Measurements from ENCODE around the gene SPPL2B. TPM values are rescaled to one million over a fixed set of nuclear protein-coding genes. Genes with fewer than 3 reads are reported as not detected.

SPPL2B gene
- total and polyA plus RNA-seq, 2 experiments from 2014 or later, result 23.5 to 51.0 TPM

DNA sequence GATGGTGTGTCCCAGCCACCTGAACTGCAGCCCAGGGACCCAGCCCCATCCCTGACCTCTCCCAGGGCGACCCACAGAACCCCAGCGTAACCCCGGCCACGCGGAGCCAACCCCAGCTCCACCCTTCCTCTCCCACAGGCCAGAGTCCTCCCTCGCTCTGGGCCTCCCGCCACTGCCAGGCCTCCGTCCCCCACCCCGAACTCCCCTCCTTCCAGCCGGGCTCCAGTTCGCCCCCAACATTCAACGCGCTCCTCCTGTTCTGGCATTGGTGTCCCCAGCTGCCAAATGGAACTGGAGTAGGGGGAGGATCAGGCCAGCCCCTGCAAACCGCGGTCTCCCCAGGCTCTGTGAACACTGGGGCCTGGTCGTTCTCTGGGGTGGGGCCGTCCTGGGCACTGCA lies 28.0 kb upstream of the SPPL2B start:
- no peaks in the 10 kb centered on the region for H3K36me3 Mint-ChIP-seq (ENCODE audit: low read depth)
- no peak overlapping the region for H3K4me3 ChIP-seq
- no peaks in the 10 kb centered on the region for H4K20me1 ChIP-seq (replicated peaks; ENCODE audit: insufficient read depth)
- H3K27ac ChIP-seq (ENCODE audit: low read depth), result no peak overlapping the region
- no peaks in the 10 kb centered on the region for H3F3A ChIP-seq (replicated peaks; ENCODE audit: low read depth)
- peaks cover 5% of the 10 kb centered on the region; the same call in 1 of the 2 replicates for H3K4me1 ChIP-seq (ENCODE audit: insufficient read depth)
- H3K27ac Mint-ChIP-seq, result no peak overlapping the region
- no peaks in the 10 kb centered on the region for H3K79me2 ChIP-seq (replicated peaks; ENCODE audit: insufficient read depth)
- no peak for TF ChIP-seq ZNF331 (CRISPR knock-in tag; IDR thresholded peaks at IDR 0.05; ENCODE audit: low read depth)
- TF ChIP-seq, protein P1, sequence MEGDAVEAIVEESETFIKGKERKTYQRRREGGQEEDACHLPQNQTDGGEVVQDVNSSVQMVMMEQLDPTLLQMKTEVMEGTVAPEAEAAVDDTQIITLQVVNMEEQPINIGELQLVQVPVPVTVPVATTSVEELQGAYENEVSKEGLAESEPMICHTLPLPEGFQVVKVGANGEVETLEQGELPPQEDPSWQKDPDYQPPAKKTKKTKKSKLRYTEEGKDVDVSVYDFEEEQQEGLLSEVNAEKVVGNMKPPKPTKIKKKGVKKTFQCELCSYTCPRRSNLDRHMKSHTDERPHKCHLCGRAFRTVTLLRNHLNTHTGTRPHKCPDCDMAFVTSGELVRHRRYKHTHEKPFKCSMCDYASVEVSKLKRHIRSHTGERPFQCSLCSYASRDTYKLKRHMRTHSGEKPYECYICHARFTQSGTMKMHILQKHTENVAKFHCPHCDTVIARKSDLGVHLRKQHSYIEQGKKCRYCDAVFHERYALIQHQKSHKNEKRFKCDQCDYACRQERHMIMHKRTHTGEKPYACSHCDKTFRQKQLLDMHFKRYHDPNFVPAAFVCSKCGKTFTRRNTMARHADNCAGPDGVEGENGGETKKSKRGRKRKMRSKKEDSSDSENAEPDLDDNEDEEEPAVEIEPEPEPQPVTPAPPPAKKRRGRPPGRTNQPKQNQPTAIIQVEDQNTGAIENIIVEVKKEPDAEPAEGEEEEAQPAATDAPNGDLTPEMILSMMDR (conservative IDR thresholded peaks at IDR 0.05; ENCODE audit: low read depth in 2 of 2), result no peak
- no peak for TF ChIP-seq NANOG (IDR thresholded peaks at IDR 0.05; ENCODE audit: borderline replicate concordance)
- no peak for TF ChIP-seq JUNB (IDR thresholded peaks at IDR 0.05; ENCODE audit: unreplicated experiment)
- TF ChIP-seq CREB1 (CRISPR knock-in tag; IDR thresholded peaks at IDR 0.05; ENCODE audit: low read depth), result no peak
- no peak for TF ChIP-seq ZNF462 (CRISPR knock-in tag; IDR thresholded peaks at IDR 0.05)
- TF ChIP-seq EZH2 (IDR thresholded peaks at IDR 0.05; ENCODE audit: low read depth, unreplicated experiment), result no peak
- no peak for TF ChIP-seq EZH2phosphoT487 (IDR thresholded peaks at IDR 0.05; ENCODE audit: unreplicated experiment)
- TF ChIP-seq POLR2AphosphoS5 (IDR thresholded peaks at IDR 0.05; ENCODE audit: low read depth), result no peak
- TF ChIP-seq, protein P2, sequence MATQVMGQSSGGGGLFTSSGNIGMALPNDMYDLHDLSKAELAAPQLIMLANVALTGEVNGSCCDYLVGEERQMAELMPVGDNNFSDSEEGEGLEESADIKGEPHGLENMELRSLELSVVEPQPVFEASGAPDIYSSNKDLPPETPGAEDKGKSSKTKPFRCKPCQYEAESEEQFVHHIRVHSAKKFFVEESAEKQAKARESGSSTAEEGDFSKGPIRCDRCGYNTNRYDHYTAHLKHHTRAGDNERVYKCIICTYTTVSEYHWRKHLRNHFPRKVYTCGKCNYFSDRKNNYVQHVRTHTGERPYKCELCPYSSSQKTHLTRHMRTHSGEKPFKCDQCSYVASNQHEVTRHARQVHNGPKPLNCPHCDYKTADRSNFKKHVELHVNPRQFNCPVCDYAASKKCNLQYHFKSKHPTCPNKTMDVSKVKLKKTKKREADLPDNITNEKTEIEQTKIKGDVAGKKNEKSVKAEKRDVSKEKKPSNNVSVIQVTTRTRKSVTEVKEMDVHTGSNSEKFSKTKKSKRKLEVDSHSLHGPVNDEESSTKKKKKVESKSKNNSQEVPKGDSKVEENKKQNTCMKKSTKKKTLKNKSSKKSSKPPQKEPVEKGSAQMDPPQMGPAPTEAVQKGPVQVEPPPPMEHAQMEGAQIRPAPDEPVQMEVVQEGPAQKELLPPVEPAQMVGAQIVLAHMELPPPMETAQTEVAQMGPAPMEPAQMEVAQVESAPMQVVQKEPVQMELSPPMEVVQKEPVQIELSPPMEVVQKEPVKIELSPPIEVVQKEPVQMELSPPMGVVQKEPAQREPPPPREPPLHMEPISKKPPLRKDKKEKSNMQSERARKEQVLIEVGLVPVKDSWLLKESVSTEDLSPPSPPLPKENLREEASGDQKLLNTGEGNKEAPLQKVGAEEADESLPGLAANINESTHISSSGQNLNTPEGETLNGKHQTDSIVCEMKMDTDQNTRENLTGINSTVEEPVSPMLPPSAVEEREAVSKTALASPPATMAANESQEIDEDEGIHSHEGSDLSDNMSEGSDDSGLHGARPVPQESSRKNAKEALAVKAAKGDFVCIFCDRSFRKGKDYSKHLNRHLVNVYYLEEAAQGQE (IDR thresholded peaks at IDR 0.05; ENCODE audit: unreplicated experiment), result no peak
- no peak for TF ChIP-seq ZNF114 (CRISPR knock-in tag; IDR thresholded peaks at IDR 0.05)
- H3K27me3 ChIP-seq (ENCODE audit: insufficient read depth), result 0 out of 2 replicates have a peak, but pooled peaks cover 7% of the 10 kb centered on the region
- H3K36me3 ChIP-seq (ENCODE audit: insufficient read depth), result no peaks in the 10 kb centered on the region
- H3K4me3 Mint-ChIP-seq, result no peak overlapping the region
- ATAC-seq, result no peak
- no peak overlapping the region for H3K4me2 ChIP-seq
- peaks cover 5% of the 10 kb centered on the region for H3K4me1 Mint-ChIP-seq
- H2AFZ ChIP-seq, result no peak overlapping the region
- peaks cover 20% of the 10 kb centered on the region for H3K27me3 Mint-ChIP-seq (ENCODE audit: insufficient read depth, low read depth, poor library complexity)
- H3K9me3 Mint-ChIP-seq, result no peaks in the 10 kb centered on the region; the same call in 2 of the 3 replicates
- H3K9me2 ChIP-seq (ENCODE audit: insufficient read depth), result no peaks in the 10 kb centered on the region
- DNase-seq (ENCODE audit: low spot score), result no peak
